Endothelial cell of umbilical vein (primary cell): ENCODE results near the gene CD83. TPM values are rescaled to one million over a fixed set of nuclear protein-coding genes. Genes with fewer than 3 reads are reported as not detected.
A peak's percentile ranks its signal among the peaks of the same experiment; 100 is the strongest.

Experiments used
- Bru-seq: library from RNA; stranded (reverse); fragments of 400-500 nt; gene quantifications from one replicate; lab custom pipeline; 2021; lab: Mats Ljungman, UMichigan
- BruChase-seq, 2 experiments: library from RNA; stranded (reverse); fragments of 400-500 nt; gene quantifications; one replicate each; lab custom pipeline; 2021; lab: Mats Ljungman, UMichigan
- BruUV-seq: library from RNA; stranded (reverse); fragments of 400-500 nt; replicated peaks from 2 replicates; lab custom pipeline; 2021; lab: Mats Ljungman, UMichigan
- CTCF ChIA-PET: fragments of 300-600, 350-600 bp; sonication (Branson Sonifier 250); formaldehyde crosslinking; loops from one replicate; lab custom pipeline; 2021; ENCODE audit warnings: antibody characterized with exemption, inconsistent platforms; lab: Charles Lee
- POLR2A ChIA-PET: fragments of 300-600, 350-600 bp; sonication (Branson Sonifier 250); formaldehyde crosslinking; loops from one replicate; lab custom pipeline; 2021; ENCODE audit warnings: antibody characterized with exemption, inconsistent platforms; lab: Charles Lee
- DNase-seq: peaks from one replicate; pipeline ENCODE4 v3.0.0-alpha.2; 2011; ENCODE audit warnings: low read depth, low spot score
- FAIRE-seq: peaks from 2 replicates; lab custom pipeline; 2011; peaks lifted over from hg19 to GRCh38; lab: Jason Lieb, UNC
- H2AFZ ChIP-seq: 2 replicates; pipeline ENCODE4 v1.6.0; 2012; ENCODE audit warnings: low read depth, low read length, control low read depth, inconsistent platforms
- H3K27ac ChIP-seq: 2 replicates; pipeline ENCODE4 v1.5.1; 2011; ENCODE audit warnings: low read depth, mild to moderate bottlenecking, control low read depth, low read length, moderate library complexity; ENCODE audit not compliant: insufficient read depth
- H3K27me3 ChIP-seq, 2 experiments: 2 replicates each; pipeline versions ENCODE4 v1.6.0 to v1.6.1; 2011; ENCODE audit warnings: low read length in 2 of 2, mixed read lengths in 1 of 2; ENCODE audit not compliant: control insufficient read depth in 2 of 2, insufficient read depth in 2 of 2
- H3K36me3 ChIP-seq, 2 experiments: 2 replicates in 1 of 2; 3 replicates in 1 of 2; pipeline ENCODE4 v1.5.1; 2011; ENCODE audit warnings: low read length in 2 of 2, mild to moderate bottlenecking in 1 of 2, moderate library complexity in 1 of 2; ENCODE audit not compliant: control insufficient read depth in 2 of 2, insufficient read depth in 2 of 2; ENCODE audit errors: extremely low read depth in 1 of 2
- H3K4me1 ChIP-seq: 3 replicates; pipeline ENCODE4 v1.5.1; 2011; ENCODE audit warnings: mild to moderate bottlenecking, low read length; ENCODE audit not compliant: control insufficient read depth, insufficient read depth; ENCODE audit errors: extremely low read depth
- H3K4me2 ChIP-seq: 2 replicates; pipeline ENCODE4 v1.6.1; 2011; ENCODE audit warnings: low read length, control low read depth, mixed read lengths; ENCODE audit not compliant: insufficient read depth
- H3K4me3 ChIP-seq, 3 experiments: fragments of 200-600 bp in 1 of 3; sonication (generic), shearing (Covaris generic) in 1 of 3; replicated peaks in 1 of 3; 2 replicates each; pipeline ENCODE4 v1.5.1; 2011 to 2016; ENCODE audit warnings: control low read depth in 3 of 3, low read length in 3 of 3, mild to moderate bottlenecking in 2 of 3, inconsistent platforms in 1 of 3, low read depth in 1 of 3, moderate library complexity in 1 of 3; ENCODE audit not compliant: insufficient read depth in 1 of 3
- H3K79me2 ChIP-seq: 2 replicates; pipeline ENCODE4 v1.6.0; 2012; ENCODE audit warnings: low read length, inconsistent platforms; ENCODE audit not compliant: control insufficient read depth, insufficient read depth
- H3K9ac ChIP-seq: replicated peaks from 2 replicates; pipeline ENCODE3; 2011; ENCODE audit warnings: low read length, control low read depth; ENCODE audit not compliant: insufficient read depth; ENCODE audit errors: extremely low read depth
- H3K9me1 ChIP-seq: replicated peaks from 3 replicates; pipeline ENCODE4 v1.6.0; 2011; ENCODE audit warnings: mild to moderate bottlenecking, low read length; ENCODE audit not compliant: control insufficient read depth, insufficient read depth; ENCODE audit errors: extremely low read depth
- H3K9me3 ChIP-seq: replicated peaks from 2 replicates; pipeline ENCODE4 v1.5.1; 2012; ENCODE audit warnings: low read length, inconsistent platforms; ENCODE audit not compliant: control insufficient read depth, insufficient read depth
- H4K20me1 ChIP-seq: replicated peaks from 2 replicates; pipeline ENCODE3; 2011; ENCODE audit warnings: mild to moderate bottlenecking, low read length; ENCODE audit not compliant: control insufficient read depth, insufficient read depth; ENCODE audit errors: extremely low read depth
- EZH2 ChIP-seq: IDR thresholded peaks from 2 replicates; pipeline ENCODE4 v1.6.1; 2012; ENCODE audit warnings: borderline replicate concordance, low read depth, mild to moderate bottlenecking, moderate library complexity, low read length, inconsistent platforms; ENCODE audit not compliant: severe bottlenecking
- FOS ChIP-seq: IDR thresholded peaks from 2 replicates; pipeline ENCODE4 v1.6.1; 2011; ENCODE audit warnings: mild to moderate bottlenecking, low read length, moderate library complexity, borderline replicate concordance; ENCODE audit not compliant: insufficient read depth
- GATA2 ChIP-seq: IDR thresholded peaks from 2 replicates; pipeline ENCODE4 v1.7.0; 2011; ENCODE audit warnings: low read depth, mild to moderate bottlenecking, moderate library complexity, mixed read lengths, low read length; ENCODE audit not compliant: insufficient read length, insufficient read depth
- JUN ChIP-seq: IDR thresholded peaks from 2 replicates; pipeline ENCODE4 v1.6.1; 2011; ENCODE audit warnings: borderline replicate concordance, low read depth; ENCODE audit not compliant: insufficient read length, insufficient read depth
- MYC ChIP-seq: IDR thresholded peaks from one replicate; pipeline ENCODE4 v1.6.1; 2011; ENCODE audit warnings: mild to moderate bottlenecking, low read depth, low read length
- POLR2A ChIP-seq: IDR thresholded peaks from 2 replicates; pipeline ENCODE4 v1.6.1; 2012; ENCODE audit warnings: low read depth, mild to moderate bottlenecking, control low read depth, low read length
- POLR2AphosphoS5 ChIP-seq: IDR thresholded peaks from 2 replicates; pipeline ENCODE4 v1.6.1; 2012; ENCODE audit warnings: low read depth, mild to moderate bottlenecking, control low read depth, low read length, moderate library complexity; ENCODE audit not compliant: insufficient read depth
- dilution Hi-C: fragments of 300-500 bp; cut with MboI; formaldehyde crosslinking; loops from one replicate; pipeline ENCODE4 v1.15.0; 2019; ENCODE audit warnings: low sequenced_read_pairs; ENCODE audit not compliant: extremely low pct_ligation_motif_present
- intact Hi-C: fragments of 100-400 bp; cut with micrococcal nuclease; formaldehyde crosslinking; loops from one replicate; pipeline ENCODE4 v1.10.0; 2022
- long read RNA-seq: library from polyadenylated mRNA; stranded (forward); transcript quantifications from one replicate; pipeline ENCODE4 v2.0.0, GENCODE V29; 2021
- polyA minus RNA-seq, 3 experiments: library from RNA; depleted of rRNA, polyadenylated mRNA; stranded (reverse); fragments of >200 nt; gene quantifications; 1 replicate in 1 of 3; 2 replicates in 2 of 3; pipeline ENCODE4 v1.2.3, GENCODE V29; 2011
- polyA plus RNA-seq, 4 experiments: library from polyadenylated mRNA; depleted of rRNA in 3 of 4; stranded (reverse) in 3 of 4; unstranded in 1 of 4; fragments of >200 nt; gene quantifications; 2 replicates each; pipeline versions ENCODE4 v1.2.1 to v1.2.3, GENCODE V29; 2011 to 2012; ENCODE audit warnings: missing spikeins in 1 of 4
- total RNA-seq: library from RNA; stranded (reverse); gene quantifications from 2 replicates; pipeline ENCODE4 v1.2.3, GENCODE V29; 2021
- TF ChIP-seq, protein P1 (sequence below), 2 donors: IDR thresholded peaks; 1 replicate in 1 of 2; 2 replicates in 1 of 2; pipeline ENCODE4 v1.5.1; 2011; ENCODE audit warnings: low read length in 2 of 2, mild to moderate bottlenecking in 2 of 2, moderate library complexity in 2 of 2, control low read depth in 1 of 2, inconsistent platforms in 1 of 2, low read depth in 1 of 2; ENCODE audit not compliant: insufficient read depth in 1 of 2; ENCODE audit errors: extremely low read depth in 1 of 2
- TF ChIP-seq, protein P2 (sequence below): IDR thresholded peaks from 2 replicates; pipeline ENCODE4 v1.6.1; 2011; ENCODE audit not compliant: insufficient read depth, insufficient read length

The CD83 gene, protein sequence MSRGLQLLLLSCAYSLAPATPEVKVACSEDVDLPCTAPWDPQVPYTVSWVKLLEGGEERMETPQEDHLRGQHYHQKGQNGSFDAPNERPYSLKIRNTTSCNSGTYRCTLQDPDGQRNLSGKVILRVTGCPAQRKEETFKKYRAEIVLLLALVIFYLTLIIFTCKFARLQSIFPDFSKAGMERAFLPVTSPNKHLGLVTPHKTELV
- 0.46 and 0.55 TPM in 2 replicates for total RNA-seq
- 0.40 TPM in 2 replicates for polyA plus RNA-seq
- polyA plus RNA-seq (2011; cell fraction: cytosol; rRNA removed) = 0.48 and 0.57 TPM in 2 replicates
- 0.41 and 0.54 TPM in 2 replicates for polyA plus RNA-seq (2011; cell fraction: nucleus; rRNA removed)
- 0.48 and 0.54 TPM in 2 replicates for polyA plus RNA-seq (2012)
- polyA minus RNA-seq = 0.28 and 0.29 TPM in 2 replicates
- polyA minus RNA-seq (2011; cell fraction: cytosol; rRNA and poly(A)+ RNA removed) = 5.2 TPM
- 0.14 and 0.19 TPM in 2 replicates for polyA minus RNA-seq (2011; cell fraction: nucleus; rRNA and poly(A)+ RNA removed)
- percentile 23 among the genes with signal in this experiment for Bru-seq, nascent RNA
- percentile 12 among the genes with signal in this experiment for BruChase-seq, experiment 1, labeled RNA remaining after a 6-hour chase
- percentile 18 among the genes with signal in this experiment for BruChase-seq, experiment 2, labeled RNA remaining after a 2-hour chase
- long read RNA-seq, partial matches to known transcripts = 0 of 2 reads
- long read RNA-seq, other reads (novel, unspliced or antisense) = 1 of 2 reads

- Histone ChIP-seq H3K79me2 (no peaks in the 10 kb centered on the region), H3K9me1 (no peaks in the 10 kb centered on the region), H3K9me3 (no peaks in the 10 kb centered on the region), H3K36me3 (no peaks in the 10 kb centered on the region), H2AFZ (peak within 1 kb of the TSS; percentile 92), H3K4me1 (peaks cover 5% of the 10 kb centered on the region), H3K4me2 (peak within 1 kb of the TSS; percentile 66), H3K4me3 (peak within 1 kb of the TSS; percentile 22 to 54 (median 51)), H3K9ac (peak within 1 kb of the TSS; percentile 39), H3K27ac (no peak within 1 kb of the TSS), H4K20me1 (no peaks in the 10 kb centered on the region), H3K27me3 (peaks cover 0 to 3% of the 10 kb centered on the region in 2 experiments)
- ChIA-PET CTCF (no interaction called here), POLR2A (interaction anchor here (0.6 kb wide), 1 partner anchor 193 kb away, joined by 3 read pairs; the partner anchor contains the start of gene RNF182)
- TF ChIP-seq, protein P1, sequence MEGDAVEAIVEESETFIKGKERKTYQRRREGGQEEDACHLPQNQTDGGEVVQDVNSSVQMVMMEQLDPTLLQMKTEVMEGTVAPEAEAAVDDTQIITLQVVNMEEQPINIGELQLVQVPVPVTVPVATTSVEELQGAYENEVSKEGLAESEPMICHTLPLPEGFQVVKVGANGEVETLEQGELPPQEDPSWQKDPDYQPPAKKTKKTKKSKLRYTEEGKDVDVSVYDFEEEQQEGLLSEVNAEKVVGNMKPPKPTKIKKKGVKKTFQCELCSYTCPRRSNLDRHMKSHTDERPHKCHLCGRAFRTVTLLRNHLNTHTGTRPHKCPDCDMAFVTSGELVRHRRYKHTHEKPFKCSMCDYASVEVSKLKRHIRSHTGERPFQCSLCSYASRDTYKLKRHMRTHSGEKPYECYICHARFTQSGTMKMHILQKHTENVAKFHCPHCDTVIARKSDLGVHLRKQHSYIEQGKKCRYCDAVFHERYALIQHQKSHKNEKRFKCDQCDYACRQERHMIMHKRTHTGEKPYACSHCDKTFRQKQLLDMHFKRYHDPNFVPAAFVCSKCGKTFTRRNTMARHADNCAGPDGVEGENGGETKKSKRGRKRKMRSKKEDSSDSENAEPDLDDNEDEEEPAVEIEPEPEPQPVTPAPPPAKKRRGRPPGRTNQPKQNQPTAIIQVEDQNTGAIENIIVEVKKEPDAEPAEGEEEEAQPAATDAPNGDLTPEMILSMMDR (IDR thresholded peaks at IDR 0.05; ENCODE audit: extremely low read depth in 1 of 2, insufficient read depth in 1 of 2, low read depth in 1 of 2, low read length in 2 of 2) = no peak
- TF ChIP-seq JUN = no peak
- no peak for TF ChIP-seq MYC
- no peak for TF ChIP-seq POLR2AphosphoS5
- TF ChIP-seq POLR2A = no peak
- TF ChIP-seq, protein P2, sequence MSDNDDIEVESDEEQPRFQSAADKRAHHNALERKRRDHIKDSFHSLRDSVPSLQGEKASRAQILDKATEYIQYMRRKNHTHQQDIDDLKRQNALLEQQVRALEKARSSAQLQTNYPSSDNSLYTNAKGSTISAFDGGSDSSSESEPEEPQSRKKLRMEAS = no peak
- TF ChIP-seq FOS = no peak
- no peak for TF ChIP-seq GATA2
- no peak for TF ChIP-seq EZH2
- FAIRE-seq = no peak
- intact Hi-C loops = loop anchor here (5.0 kb wide), 1 partner anchor 305 kb away; the partner anchor contains the start of gene MCUR1
- peak; percentile 51 for DNase-seq
- BruUV-seq = no TSS peak
- dilution Hi-C loops = no loop called here
Observed at GRCh38 chr6:14117158-14118090, at the start of gene CD83. Gene CD83, plus strand, starts transcription at chr6:14117772. Its CDS starts 40 bp downstream, at chr6:14117812.
